ENCODE measurements around the gene NKAIN2.

DNA sequence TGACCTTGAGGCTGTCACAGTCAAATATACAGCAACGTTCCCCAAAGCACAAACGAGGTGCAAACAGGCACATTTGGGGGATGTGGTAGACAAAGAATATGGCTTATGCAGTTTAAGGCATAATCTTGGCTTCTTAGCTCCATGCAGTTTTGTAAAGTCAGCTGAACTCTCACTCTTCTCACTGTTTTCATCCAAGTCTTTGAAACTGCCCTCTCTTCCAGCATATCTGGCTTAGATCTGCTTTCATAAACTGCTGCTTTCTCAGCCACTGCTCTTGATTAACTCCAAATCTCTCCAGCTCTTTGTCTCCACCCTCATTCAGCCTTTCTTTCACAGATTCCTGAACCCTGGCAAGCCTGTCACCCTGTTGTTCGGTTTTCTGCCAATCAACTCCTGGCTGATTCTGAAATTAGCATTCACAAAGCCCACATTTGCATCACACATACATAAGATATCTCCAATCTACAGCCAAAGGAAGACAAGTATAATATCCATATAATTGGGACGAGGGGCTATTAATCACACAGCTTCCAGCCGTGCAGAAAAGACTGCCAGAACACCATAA lies 857.5 kb downstream of the NKAIN2 start:
- TF ChIP-seq EZH2phosphoT487 (IDR thresholded peaks at IDR 0.05; ENCODE audit: borderline replicate concordance, low read depth): no peak
- TF ChIP-seq, protein P1, sequence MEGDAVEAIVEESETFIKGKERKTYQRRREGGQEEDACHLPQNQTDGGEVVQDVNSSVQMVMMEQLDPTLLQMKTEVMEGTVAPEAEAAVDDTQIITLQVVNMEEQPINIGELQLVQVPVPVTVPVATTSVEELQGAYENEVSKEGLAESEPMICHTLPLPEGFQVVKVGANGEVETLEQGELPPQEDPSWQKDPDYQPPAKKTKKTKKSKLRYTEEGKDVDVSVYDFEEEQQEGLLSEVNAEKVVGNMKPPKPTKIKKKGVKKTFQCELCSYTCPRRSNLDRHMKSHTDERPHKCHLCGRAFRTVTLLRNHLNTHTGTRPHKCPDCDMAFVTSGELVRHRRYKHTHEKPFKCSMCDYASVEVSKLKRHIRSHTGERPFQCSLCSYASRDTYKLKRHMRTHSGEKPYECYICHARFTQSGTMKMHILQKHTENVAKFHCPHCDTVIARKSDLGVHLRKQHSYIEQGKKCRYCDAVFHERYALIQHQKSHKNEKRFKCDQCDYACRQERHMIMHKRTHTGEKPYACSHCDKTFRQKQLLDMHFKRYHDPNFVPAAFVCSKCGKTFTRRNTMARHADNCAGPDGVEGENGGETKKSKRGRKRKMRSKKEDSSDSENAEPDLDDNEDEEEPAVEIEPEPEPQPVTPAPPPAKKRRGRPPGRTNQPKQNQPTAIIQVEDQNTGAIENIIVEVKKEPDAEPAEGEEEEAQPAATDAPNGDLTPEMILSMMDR (IDR thresholded peaks at IDR 0.05): no peak
- TF ChIP-seq, protein P2, sequence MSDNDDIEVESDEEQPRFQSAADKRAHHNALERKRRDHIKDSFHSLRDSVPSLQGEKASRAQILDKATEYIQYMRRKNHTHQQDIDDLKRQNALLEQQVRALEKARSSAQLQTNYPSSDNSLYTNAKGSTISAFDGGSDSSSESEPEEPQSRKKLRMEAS (IDR thresholded peaks at IDR 0.05; ENCODE audit: low read depth): no peak
- TF ChIP-seq RAD21 (IDR thresholded peaks at IDR 0.05; ENCODE audit: low read length): no peak
- TF ChIP-seq RFX5 (IDR thresholded peaks at IDR 0.05; ENCODE audit: low read length): no peak

All from SK-N-SH (cell line).